Measurements from ENCODE around the gene ITGA7.

The ITGA7 gene, protein sequence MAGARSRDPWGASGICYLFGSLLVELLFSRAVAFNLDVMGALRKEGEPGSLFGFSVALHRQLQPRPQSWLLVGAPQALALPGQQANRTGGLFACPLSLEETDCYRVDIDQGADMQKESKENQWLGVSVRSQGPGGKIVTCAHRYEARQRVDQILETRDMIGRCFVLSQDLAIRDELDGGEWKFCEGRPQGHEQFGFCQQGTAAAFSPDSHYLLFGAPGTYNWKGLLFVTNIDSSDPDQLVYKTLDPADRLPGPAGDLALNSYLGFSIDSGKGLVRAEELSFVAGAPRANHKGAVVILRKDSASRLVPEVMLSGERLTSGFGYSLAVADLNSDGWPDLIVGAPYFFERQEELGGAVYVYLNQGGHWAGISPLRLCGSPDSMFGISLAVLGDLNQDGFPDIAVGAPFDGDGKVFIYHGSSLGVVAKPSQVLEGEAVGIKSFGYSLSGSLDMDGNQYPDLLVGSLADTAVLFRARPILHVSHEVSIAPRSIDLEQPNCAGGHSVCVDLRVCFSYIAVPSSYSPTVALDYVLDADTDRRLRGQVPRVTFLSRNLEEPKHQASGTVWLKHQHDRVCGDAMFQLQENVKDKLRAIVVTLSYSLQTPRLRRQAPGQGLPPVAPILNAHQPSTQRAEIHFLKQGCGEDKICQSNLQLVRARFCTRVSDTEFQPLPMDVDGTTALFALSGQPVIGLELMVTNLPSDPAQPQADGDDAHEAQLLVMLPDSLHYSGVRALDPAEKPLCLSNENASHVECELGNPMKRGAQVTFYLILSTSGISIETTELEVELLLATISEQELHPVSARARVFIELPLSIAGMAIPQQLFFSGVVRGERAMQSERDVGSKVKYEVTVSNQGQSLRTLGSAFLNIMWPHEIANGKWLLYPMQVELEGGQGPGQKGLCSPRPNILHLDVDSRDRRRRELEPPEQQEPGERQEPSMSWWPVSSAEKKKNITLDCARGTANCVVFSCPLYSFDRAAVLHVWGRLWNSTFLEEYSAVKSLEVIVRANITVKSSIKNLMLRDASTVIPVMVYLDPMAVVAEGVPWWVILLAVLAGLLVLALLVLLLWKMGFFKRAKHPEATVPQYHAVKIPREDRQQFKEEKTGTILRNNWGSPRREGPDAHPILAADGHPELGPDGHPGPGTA

GRCh38 chr12:55707841-55708694, at the start of gene ITGA7:
Gene ITGA7, minus strand, starts transcription at chr12:55707904. Its CDS starts 222 bp downstream, at chr12:55707682.
- DNase-seq, result peak; percentile 51 to 60

DNA sequence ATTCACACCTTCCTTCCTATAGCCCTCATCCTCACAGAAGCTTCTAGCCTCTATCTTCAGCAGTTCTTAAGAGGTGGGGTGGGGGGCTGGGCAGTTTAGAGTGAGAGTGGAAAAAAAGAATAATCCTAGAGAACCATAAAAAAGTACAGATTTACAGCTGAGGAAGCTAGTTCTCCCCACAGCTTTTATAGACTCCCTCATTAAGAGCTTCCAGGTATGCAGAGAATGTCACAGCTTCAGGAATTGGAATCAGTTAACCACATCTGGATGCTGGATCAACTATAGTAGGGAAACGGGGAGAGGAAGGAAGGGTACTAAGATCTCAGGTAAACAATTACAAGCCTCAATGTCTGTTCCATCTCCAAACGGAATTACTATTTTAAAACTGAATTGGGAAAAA, 47.5 kb upstream of the ITGA7 start:
- DNase-seq, result no peak

DNA sequence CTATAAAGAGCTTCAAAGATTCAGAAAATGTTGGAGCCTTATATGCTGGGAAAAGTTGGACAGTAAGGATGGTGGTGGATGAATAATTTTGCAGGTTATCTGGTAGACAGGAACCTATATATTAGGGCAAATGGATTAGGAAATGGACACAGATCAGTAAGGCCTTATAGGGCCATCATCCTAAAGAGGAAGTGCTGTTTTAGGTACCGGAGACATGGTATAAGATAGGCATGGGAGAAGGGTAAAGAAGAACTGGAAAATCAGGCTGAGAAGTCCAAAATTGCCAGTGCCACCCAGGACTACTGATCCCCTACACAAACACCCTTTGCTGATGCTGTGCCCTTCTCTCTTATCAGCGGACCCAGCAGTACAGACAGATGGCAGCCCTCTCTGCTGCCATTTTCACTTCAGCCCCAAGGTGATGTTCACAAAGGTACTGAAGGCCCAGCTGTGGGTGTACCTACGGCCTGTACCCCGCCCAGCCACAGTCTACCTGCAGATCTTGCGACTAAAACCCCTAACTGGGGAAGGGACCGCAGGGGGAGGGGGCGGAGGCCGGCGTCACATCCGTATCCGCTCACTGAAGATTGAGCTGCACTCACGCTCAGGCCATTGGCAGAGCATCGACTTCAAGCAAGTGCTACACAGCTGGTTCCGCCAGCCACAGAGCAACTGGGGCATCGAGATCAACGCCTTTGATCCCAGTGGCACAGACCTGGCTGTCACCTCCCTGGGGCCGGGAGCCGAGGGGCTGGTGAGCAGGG, 40.7 kb upstream of the ITGA7 start:
- DNase-seq, result no peak

DNA sequence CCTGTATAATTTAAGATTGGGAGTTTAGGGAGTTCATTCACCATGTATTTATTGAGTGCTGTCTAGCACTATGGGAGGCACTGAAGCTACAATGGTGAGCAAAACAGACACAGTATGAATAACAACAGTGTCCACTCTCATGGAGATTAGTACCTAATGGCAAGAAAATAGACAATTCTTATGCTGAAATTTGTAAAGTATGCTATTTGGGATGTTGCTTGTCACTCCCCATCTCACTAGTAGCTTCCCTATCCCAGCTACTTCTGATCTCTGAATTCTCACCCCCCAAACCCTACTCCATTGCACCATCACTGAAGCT, 39.2 kb upstream of the ITGA7 start:
- DNase-seq, result no peak

DNA sequence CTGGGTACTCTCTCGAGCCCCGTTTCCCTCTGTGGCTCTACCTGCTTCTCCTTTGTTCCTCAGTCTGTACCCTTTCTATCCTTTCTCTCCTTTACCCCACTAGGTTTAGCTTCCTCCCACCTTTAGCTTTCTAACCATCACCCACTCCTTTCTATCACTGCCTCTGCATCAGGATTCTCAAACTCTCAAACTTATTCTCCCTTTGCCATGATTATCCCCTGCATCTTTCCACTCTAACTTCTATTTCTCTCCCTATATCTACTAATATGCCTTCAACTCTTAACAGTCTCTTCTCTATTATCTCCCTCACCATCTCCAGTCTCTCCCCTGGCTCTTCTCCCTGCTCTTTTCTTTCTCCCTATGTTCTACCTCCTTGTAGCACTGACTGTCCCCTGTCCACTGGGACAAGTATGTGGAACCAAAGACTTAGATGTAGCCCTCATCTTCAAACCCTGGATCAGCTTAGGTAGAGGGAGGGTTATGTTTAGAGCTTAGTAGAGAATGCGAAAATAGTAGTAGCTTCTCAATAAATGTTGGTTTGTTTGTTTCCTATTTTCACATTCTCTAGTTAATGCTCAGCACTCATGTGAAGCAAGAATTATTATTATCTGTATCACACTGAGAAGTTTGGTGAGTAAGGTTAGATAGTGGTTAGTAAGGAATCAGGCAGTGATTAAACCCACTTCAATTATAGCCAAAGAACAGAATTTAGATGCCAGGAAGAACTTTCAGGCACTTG, 38.6 kb upstream of the ITGA7 start:
- DNase-seq, result no peak

GRCh38 chr12:55745361-55746173, 37.9 kb upstream of the ITGA7 start:
- no peak for DNase-seq

DNA sequence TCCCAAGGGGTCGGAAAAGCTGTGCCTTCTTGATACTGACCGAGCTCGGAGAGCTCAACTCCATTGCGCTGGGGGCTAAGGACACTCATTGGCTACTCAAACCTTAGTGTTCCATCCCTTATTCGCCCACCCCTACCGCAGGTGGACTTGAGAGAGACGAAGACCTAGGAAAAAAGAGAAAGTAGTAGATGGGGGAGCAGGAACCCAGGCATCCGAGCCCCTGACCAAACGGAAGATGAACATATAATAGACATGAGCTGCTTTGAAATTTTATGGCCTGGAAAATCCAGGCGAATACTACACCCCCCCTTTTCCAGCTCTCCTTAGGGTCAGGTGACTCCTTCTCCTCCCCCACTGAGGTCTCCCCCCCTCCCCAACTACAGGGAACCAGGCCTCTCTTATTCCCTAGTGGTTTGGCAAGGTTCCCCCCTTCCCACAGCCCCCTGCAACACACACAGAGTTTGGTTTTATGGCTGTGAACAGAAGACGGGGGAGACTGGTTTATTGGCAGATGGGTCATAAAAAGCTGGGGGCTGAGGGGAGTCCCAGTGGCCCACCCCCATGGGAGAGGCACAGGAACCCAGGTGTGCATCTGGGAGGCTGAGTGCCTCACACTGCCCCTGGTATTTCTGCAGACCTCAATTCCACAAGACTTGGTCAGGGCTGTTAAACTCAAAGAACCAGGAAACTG, 36.8 kb upstream of the ITGA7 start:
- DNase-seq, result no peak

- DNase-seq, result peak; percentile 27 to 46
Measured at GRCh38 chr12:55743406-55744339, 36.0 kb upstream of the ITGA7 start.

DNA sequence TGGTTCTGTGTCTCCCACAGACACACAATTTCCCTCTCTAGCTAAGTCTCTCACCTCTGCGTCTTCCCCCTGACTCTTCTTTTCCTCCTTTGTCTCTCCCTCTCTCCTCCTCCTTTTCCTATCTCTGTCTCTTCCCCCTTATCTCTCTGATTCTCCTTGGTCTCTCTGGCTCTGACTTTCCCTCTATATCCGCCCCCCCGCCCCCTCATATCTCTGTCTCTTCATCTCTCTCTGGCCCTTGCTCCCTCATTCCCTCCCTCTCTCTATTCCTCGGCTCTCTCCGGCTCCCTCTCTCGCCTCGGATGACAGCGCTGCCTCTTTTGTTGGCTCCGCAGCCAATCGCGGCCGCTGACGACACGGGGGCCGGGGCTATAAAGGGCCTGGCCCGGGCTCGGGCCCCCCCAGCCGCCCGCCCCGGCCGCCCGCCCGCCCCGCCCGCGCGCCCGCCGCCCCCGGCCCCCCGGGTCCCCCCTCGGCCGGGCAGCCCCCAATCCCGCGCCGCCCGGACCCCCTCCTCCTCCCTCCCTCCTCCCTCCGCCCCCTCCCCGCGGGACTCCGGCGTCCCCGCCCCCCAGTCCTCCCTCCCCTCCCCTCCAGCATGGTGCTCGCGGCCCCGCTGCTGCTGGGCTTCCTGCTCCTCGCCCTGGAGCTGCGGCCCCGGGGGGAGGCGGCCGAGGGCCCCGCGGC, 35.2 kb upstream of the ITGA7 start, which contains the start of gene GDF11:
Gene GDF11, plus strand, starts transcription at position 404 of the 687 bp plus-strand sequence. Its CDS starts 195 bp downstream, at position 599.
- DNase-seq, result peak; percentile 65 to 67

GRCh38 chr12:55741931-55742680, 34.4 kb upstream of the ITGA7 start:
- DNase-seq, result no peak

DNA sequence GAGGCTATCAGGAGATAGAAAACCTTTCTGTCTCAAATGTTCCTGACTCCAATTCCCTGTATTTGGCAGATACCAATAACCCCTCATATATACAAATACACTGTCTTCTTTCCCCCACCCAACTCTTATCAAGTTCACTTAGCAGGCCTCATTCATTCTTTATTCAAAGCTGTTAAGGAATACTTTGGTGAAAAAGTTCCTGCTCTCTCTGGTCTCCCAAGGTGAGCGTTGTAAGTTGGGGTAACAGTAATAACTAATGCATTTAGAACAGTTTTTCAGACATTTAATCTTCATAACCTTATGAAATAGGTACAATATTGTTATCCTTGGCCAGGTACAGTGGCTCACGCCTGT, 31.3 kb upstream of the ITGA7 start:
- no peak for DNase-seq

DNA sequence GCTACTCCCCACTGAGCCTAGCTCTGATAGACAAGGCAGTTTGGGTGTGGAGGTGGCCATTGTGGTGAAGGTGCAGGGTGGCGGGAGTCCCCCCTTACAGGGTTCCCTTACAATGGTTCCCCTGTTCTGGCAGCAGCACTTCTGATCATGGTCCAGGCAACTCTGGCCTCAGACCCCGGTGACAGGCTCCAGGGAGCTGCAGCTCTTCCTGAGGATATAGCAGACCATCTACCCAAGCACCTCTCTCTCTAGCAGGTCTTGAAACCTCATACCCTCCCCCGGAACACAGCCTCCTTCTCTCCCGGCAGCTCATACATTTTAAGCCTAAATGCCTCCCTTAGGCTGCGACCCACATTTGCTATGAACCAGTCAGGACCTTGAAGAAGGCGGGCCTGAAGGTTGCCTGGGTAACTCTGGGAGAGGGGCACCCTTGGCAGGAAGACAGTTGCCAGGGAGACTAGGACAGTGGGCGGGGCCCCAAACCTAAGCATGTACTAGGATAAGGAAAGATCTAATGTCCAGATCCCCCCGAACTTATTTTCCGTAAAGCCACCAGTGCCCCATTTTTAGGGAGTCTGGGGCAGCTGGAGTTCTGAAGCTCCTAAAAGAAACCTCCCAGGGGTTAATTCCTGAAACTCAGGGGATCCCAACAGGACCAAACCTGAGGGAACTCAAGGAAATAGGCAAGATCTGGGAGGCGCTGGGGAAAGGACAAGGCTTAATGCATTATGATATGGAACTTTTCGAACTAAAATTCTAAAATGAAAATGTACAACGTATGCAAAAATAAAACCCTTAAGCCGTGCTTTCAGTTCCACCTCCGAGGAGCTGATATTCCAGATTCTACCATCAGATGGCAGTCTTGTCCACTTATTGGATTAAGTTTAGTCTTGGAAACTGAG, 30.7 kb upstream of the ITGA7 start:
- DNase-seq, result peak; percentile 83 to 91

GRCh38 chr12:55737581-55738122, 29.9 kb upstream of the ITGA7 start:
- no peak for DNase-seq

DNA sequence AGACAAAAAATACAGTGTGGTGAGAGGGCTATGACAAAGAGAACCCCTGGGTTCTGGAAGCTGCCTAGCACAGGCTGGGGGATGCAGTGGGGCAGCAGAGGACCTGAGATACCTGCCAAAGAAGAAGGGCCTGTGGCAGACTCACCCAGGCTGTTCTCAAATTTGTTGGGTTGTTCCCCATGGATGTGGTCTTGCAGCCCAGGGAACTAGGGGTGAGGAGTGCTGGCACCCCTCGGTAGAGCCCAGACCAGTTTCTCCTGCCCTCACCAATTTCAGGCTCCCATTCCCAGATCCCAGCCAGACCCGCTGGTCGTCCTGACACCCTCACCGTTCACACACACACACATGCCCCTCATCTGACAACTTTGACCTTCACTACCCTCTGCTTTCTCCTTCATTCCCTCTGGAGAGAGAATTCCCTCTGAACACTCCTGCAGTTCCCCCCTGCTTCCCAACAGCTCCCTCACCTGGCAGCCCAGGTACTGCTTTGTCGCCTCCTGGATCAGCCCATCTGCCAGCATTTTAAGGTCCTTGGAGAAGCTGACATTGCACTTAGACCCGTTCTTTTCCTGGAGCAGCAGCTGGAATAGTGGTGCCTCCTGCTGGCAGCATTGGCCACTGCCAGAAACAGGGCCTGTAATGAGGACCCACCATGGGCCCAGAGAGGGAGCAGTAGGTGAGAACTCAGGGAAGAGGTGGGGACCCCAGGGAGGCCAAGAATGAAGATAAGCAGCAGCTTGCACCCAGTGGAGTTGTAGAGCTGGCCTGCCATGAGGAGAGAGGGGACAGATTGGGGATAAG, 29.3 kb upstream of the ITGA7 start:
- DNase-seq, result peak; percentile 52 to 58

GRCh38 chr12:55736076-55736475, 28.4 kb upstream of the ITGA7 start:
- DNase-seq, result no peak

Measured in stimulated activated CD4-positive, alpha-beta T cell treated with anti-CD3 and anti-CD28 coated beads, Interleukin-2, amount 100 ng/mL, for 48 hours (primary cell).